IPS DF 6.9 (cell line): ENCODE data around the gene GBX1.

Source experiments
- DNase-seq: peaks from one replicate; pipeline ENCODE4 v3.0.0-alpha.2; 2013; ENCODE audit warnings: low read depth, low spot score
- H3K27ac ChIP-seq: one replicate; pipeline ENCODE4 v1.5.1; 2013; ENCODE audit warnings: low read length, control low read depth
- H3K27me3 ChIP-seq: 2 replicates; pipeline ENCODE4 v1.6.1; 2013; ENCODE audit warnings: mild to moderate bottlenecking, low read length; ENCODE audit not compliant: control insufficient read depth, insufficient read depth
- H3K36me3 ChIP-seq: 2 replicates; pipeline ENCODE4 v1.6.1; 2013; ENCODE audit warnings: low read length; ENCODE audit not compliant: control insufficient read depth, insufficient read depth
- H3K4me1 ChIP-seq: 2 replicates; pipeline ENCODE4 v1.6.1; 2013; ENCODE audit warnings: low read length; ENCODE audit not compliant: control insufficient read depth, insufficient read depth
- H3K4me3 ChIP-seq: 2 replicates; pipeline ENCODE4 v1.5.1; 2013; ENCODE audit warnings: mild to moderate bottlenecking, low read length
- H3K9me3 ChIP-seq: 2 replicates; pipeline ENCODE4 v1.6.1; 2013; ENCODE audit warnings: low read length, inconsistent platforms; ENCODE audit not compliant: control insufficient read depth, insufficient read depth
- WGBS: extraction: QIAGEN DNeasy Blood & Tissue Kit; methylation state at CpG from one replicate; pipeline ENCODE4 v1.1.7; 2013; ENCODE audit warnings: mixed read lengths, missing lambda C conversion rate; ENCODE audit not compliant: insufficient read length, insufficient coverage; 5-methylcytosine and 5-hydroxymethylcytosine counted together

Gene GBX1

DNA sequence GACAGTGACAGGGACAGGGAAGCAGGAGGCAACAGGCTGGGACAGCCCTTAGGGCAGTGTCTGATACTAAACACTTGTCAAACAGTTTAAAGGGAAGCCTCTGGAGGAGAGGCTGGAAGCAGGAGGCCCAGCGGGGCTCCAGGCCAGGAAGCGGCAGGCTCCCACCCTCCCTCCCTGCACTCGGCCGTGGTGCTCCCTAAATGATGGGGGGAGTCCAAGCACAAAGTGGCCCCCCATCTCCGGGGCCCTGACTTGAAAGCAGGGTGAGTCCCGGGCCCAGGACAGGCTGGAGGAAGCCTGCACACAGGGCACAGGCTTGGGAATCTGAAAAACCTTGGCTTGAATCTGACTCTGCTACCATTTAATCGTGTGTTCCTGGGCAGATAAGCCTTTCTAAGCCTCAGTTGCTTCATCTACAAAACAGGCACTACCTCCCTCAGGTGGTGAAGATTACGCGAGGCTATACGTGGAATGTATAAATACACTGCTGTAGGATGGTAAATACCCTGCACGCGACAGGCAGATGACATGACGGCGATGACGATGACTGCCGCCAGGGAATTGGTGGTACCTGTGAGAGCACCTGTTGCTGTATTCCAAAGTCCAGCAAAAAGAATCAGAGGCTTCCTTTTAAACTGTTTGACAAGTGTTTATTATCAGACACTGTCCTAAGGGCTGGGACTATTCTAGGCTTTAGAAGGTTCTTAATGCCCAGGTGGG is 34.1 kb downstream of the GBX1 start:
- Histone ChIP-seq H3K36me3 (peaks cover 10% of the 10 kb centered on the region; the same call in 1 of the 2 replicates), H3K27ac (no peak overlapping the region), H3K4me1 (no peaks in the 10 kb centered on the region; the same call in 1 of the 2 replicates), H3K9me3 (no peaks in the 10 kb centered on the region), H3K4me3 (no peak overlapping the region), H3K27me3 (no peaks in the 10 kb centered on the region)
- no CpG with 5 or more reads among the region's 16 CpGs for WGBS
- DNase-seq = no peak

DNA sequence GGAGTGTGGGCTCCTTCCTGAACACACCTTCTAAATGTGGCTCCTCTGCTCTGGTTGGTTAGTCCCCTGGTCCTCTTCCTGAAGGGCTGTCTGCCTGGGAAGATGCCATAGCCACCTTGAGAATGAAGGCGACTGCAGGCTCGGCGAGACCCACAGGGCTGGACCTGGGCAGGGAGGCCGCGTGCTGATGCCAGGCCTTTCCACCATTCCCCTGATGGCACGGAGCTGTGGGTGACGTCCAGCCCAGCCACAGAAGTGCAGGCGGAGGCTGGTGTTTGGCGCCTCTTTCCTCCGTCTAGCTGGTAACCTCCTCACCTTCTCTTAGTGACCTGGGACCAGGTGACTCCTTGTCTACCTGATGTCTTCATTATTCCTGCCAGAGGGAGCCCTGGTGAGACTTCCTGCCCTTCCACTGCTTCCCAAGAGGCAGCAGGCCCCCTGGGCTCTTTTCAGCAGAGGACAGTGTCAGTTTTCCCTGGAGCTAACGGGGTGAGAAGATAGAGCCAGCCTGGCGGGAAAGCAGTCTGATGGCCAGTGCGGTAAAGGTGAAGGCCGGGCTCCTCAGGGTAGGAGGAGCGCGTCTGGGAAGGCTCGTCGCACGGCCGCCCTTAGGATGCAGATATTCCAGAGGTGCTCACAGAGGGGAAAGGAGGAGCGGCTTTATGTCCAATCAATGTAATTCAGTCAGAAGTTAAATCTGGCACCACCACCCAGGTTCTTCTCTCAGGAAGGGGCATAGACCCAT is 34.9 kb downstream of the GBX1 start:
- Histone ChIP-seq H3K27me3 (no peaks in the 10 kb centered on the region), H3K27ac (no peak overlapping the region), H3K4me3 (no peak overlapping the region), H3K36me3 (peaks cover 10% of the 10 kb centered on the region; the same call in 1 of the 2 replicates), H3K4me1 (no peaks in the 10 kb centered on the region; the same call in 1 of the 2 replicates), H3K9me3 (no peaks in the 10 kb centered on the region)
- WGBS = no CpG with 5 or more reads among the region's 21 CpGs
- DNase-seq = no peak

DNA sequence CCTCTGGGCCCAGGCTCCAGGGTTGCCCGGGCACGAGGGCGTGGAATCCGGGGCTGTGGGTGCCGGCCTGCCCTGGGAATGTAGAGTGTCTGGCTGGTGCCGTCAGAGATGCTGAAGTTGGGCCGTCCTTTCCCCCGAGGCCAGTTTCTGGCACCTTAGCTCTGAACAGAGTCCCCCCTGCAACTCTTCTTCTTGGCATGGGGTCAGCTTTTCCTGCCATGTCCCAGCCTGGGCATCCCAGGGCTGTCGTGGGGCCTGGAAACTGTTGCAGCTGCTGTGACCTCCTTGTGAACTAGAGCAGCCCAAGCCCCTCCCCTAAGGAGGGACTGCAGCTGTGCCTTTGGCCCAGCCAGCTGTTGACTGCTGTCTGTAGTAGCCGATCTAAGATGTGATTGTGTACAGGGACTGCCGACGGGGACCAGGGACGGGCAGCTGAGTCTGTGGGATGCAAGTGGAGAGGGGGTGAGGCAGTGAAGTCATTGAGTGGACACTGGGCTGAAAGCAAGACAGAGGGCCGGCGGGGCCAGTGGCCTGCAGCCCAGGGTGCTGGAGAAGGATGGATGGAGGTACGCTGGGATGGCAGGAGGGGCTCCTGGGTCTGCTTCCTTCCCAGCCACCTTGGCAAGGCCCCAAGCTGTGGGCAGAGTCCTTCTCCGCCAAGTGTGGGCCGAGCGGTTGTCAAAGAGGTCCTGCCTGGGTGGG is 35.8 kb downstream of the GBX1 start:
- no CpG with 5 or more reads among the region's 19 CpGs for WGBS
- no peak overlapping the region for H3K27ac ChIP-seq
- H3K4me1 ChIP-seq = peaks cover 3% of the 10 kb centered on the region; the same call in 1 of the 2 replicates
- H3K27me3 ChIP-seq = no peaks in the 10 kb centered on the region
- peaks cover 10% of the 10 kb centered on the region; the same call in 1 of the 2 replicates for H3K36me3 ChIP-seq
- no peaks in the 10 kb centered on the region for H3K9me3 ChIP-seq
- H3K4me3 ChIP-seq = no peak overlapping the region
- DNase-seq = no peak

DNA sequence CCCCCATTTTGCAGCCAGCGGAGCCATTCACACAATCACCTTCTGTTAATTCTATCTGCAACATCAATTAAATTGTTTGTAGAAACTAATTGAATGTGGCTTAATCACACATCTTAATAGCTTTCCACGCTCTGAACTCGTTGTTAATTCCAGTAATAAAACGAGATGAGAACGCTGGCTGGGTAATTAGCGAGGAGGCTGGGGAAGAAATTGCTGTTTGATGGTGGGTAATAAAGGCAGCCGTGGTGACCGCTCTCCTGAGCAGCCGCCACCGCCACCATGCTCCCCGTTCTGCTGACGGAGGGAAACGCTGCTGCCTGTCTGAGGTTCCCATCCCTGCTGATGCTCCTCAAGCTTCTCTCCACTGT is 36.3 kb downstream of the GBX1 start:
- Histone ChIP-seq H3K4me3 (no peak overlapping the region), H3K27ac (no peak overlapping the region), H3K4me1 (peaks cover 6% of the 10 kb centered on the region), H3K27me3 (no peaks in the 10 kb centered on the region), H3K9me3 (no peaks in the 10 kb centered on the region), H3K36me3 (peaks cover 10% of the 10 kb centered on the region; the same call in 1 of the 2 replicates)
- WGBS = no CpG with 5 or more reads among the region's 13 CpGs
- DNase-seq = no peak

DNA sequence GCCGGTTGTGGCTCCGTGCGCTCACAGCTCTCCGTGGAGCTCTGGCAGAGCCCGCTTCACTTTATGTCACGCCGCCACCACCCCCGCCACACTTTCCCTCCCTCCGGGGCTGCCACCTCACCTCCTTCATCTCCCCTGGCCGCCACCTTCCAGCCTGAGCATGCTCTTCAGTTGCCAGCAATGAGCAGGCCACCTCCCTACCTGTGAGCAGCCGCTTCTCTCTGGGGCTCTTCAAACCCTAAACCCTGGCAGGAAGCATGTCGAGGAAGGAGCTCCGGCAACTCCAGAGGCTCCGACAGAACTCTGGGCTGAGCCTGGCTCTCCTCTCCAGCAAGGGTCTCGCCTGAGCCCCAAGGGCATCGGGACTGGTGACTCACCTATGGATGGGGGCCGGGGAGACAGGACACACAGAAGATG is 36.7 kb downstream of the GBX1 start:
- no peaks in the 10 kb centered on the region for H3K9me3 ChIP-seq
- H3K27me3 ChIP-seq = no peaks in the 10 kb centered on the region
- H3K36me3 ChIP-seq = peaks cover 10% of the 10 kb centered on the region; the same call in 1 of the 2 replicates
- WGBS = no CpG with 5 or more reads among the region's 17 CpGs
- H3K4me3 ChIP-seq = no peak overlapping the region
- no peak overlapping the region for H3K27ac ChIP-seq
- no peak for DNase-seq
- H3K4me1 ChIP-seq = peaks cover 6% of the 10 kb centered on the region

DNA sequence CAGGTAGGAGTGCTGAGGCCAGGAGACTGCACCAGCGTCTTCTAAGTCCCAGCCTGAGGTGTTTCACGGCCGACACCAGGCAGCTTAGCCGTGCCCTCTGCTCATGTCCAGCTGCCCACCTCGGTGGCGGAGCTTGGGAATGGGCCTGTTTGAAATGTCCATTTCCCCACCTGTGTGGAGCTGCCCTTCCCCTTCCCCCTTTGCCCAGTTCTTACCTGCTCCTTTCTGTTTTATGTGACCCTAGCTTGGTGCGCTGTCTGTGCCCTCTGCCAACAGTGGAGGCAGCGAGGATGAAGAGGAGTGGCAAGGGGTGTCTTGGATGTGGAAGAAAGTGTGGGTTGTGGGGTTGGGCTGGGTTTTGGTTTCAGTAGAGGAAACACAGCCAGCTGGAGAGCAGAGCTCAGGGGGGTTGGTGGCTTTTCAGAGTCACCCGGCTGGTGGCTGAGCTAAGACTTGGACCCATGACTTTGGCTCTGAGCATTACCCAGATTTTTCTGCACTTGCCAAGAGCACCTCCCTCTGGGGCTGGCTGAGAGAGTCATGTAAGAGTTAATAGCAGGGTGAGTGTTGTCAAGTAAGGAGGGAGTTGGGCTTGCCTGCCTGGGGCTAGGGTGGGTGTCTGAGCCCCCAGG is 37.4 kb downstream of the GBX1 start:
- Histone ChIP-seq H3K27ac (no peak overlapping the region), H3K27me3 (no peaks in the 10 kb centered on the region), H3K9me3 (no peaks in the 10 kb centered on the region), H3K36me3 (peaks cover 8% of the 10 kb centered on the region; the same call in 1 of the 2 replicates), H3K4me1 (peaks cover 9% of the 10 kb centered on the region), H3K4me3 (no peak overlapping the region)
- no peak for DNase-seq
- WGBS = no CpG with 5 or more reads among the region's 9 CpGs

DNA sequence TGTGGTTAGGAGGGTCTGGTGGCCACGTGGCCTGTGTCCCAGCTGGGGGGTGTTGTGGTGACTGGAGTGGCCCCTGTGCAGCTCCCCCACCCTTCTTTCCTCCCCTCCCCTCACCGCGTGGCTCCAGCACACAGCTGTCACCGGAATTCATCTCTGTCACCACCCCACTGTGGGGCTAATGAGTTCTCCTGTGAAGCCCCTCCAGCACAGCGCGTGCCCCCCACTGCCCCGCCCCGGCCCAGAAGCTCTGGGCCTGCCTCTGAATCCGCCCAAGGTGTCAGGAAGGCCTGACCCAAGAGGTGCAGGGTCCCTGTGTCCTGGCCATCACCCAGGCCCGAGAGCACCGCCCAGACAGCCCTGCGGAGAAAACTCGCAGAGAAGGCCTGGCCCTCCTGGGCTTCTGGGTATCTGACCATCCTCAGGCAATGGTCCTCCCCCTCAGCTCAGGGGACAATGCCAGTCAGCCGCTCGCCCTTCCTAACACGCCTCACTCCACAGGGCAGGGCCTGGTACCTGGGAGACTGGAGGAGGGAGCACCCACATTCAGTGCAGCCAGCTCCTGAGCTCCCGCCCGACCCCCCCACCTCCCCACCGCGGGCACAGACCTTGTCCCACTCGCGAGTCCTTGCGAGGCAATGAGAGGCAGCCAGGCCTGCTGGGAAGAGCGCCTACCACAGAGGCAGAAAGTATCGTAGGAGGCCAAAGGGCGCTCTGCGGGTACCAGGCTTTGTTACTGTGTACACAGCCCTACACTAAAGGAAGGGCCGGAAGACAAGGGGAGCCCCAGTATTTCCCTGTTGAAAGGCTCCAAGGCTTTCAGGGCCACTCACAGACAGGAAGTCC is 38.2 kb downstream of the GBX1 start:
- DNase-seq = no peak
- no CpG with 5 or more reads among the region's 28 CpGs for WGBS

DNA sequence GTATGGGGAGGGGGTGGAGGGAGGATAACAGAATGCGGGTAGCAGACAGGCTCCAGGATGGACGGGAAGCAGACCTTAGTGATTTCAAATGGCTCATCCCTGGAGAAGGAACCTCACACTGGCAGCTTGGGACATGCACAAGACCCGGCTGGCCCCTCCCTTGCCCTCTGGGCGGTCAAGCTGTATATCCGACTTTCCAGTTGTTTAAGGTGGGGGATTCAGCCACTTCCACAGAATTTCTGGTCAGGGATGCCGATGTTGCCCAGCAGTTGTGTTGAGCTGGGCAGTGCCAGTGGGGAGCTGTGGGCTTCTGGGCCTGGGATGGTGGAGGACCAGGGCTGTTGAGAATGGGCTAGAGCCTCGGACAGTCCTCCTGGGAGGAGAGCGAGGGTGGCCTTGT is 38.8 kb downstream of the GBX1 start:
- Histone ChIP-seq H3K27me3 (no peaks in the 10 kb centered on the region), H3K9me3 (no peaks in the 10 kb centered on the region), H3K4me1 (peaks cover 11% of the 10 kb centered on the region), H3K36me3 (peaks cover 5% of the 10 kb centered on the region), H3K4me3 (no peak overlapping the region), H3K27ac (no peak overlapping the region)
- DNase-seq = no peak
- no CpG with 5 or more reads among the region's 8 CpGs for WGBS

More for the DNA sequence above, 38.2 kb downstream of the GBX1 start:
- peaks cover 7% of the 10 kb centered on the region for H3K36me3 ChIP-seq
- H3K4me3 ChIP-seq = no peak overlapping the region
- no peaks in the 10 kb centered on the region for H3K27me3 ChIP-seq
- peaks cover 11% of the 10 kb centered on the region for H3K4me1 ChIP-seq
- H3K9me3 ChIP-seq = no peaks in the 10 kb centered on the region
- no peak overlapping the region for H3K27ac ChIP-seq

DNA sequence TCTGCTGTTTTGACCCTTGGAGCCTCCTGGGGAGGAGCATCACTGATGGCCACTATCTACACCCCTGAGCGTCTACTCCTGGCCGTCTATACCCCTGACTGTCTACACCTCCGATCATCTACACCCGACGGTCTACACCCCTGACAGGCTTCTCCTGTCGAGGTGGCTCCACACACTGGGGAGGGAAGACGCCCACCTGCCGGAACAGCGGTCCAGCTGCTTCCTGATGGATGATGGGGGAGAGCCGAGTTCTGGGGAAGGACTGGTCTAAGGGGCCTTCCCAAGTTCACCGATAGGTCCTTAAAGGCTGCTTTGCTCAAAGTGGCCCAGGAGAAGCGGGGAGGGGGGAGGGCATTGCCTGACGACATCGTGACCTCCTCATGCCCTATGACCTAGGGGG is 39.4 kb downstream of the GBX1 start:
- no CpG with 5 or more reads among the region's 14 CpGs for WGBS
- H3K4me3 ChIP-seq = no peak overlapping the region
- peaks cover 11% of the 10 kb centered on the region for H3K4me1 ChIP-seq
- no peak overlapping the region for H3K27ac ChIP-seq
- DNase-seq = no peak
- no peaks in the 10 kb centered on the region for H3K9me3 ChIP-seq
- no peaks in the 10 kb centered on the region for H3K27me3 ChIP-seq
- peaks cover 5% of the 10 kb centered on the region for H3K36me3 ChIP-seq
